Activated T-helper 1 cell treated with Interleukin-2 at 50 U/mL for 16 hours (primary cell): Measurements from ENCODE around the gene SNX14.
A peak's percentile ranks its signal among the peaks of the same experiment; 100 is the strongest.

Experiments used
- DNase-seq: peaks from one replicate; pipeline ENCODE4 v3.0.0-alpha.2; 2020; ENCODE audit warnings: low read depth

The SNX14 gene

DNA sequence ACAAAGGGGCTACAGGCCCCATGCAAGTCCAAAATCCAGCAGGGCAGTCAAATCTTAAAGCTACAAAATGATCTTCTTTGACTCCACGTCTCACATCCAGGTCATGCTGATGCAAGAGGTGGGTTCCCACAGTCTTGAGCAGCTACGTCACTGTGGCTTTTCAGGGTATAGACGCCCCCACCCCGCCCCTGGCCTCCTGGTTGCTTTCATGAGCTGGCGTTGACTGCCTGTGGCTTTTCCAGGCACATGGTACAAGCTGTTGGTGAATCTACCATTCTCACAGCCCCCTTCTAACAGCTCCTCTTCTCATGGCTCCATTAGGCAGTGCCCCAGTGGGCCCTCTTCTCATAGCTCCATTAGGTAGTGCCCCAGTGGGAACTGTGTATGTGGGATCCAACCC, 96.8 kb downstream of the SNX14 start:
- no peak for DNase-seq

DNA sequence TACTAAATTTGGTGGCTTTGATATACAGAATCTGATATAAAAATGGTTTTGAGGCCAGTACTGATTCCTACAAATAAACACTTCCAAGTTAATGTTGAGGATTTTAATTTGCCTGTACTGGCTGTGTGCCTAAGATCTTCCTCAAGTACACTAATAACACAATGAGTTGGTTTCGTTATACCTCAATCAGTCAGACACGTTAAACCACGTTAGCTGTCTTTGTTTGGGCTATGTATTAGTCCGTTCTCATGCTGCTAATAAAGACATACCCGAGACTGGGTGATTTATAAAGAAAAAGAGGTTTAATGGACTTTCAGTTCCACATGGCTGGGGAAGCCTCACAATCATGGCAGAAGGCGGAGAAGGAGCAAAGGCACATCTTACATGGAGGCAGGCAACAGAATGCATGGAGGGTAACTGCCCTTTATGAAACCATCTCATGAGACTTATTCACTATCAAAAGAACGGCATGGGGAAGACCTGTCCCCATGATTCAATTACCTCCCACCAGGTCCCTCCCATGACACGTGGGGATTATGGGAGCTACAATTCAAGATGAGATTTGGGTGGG, 97.6 kb downstream of the SNX14 start:
- DNase-seq: no peak

DNA sequence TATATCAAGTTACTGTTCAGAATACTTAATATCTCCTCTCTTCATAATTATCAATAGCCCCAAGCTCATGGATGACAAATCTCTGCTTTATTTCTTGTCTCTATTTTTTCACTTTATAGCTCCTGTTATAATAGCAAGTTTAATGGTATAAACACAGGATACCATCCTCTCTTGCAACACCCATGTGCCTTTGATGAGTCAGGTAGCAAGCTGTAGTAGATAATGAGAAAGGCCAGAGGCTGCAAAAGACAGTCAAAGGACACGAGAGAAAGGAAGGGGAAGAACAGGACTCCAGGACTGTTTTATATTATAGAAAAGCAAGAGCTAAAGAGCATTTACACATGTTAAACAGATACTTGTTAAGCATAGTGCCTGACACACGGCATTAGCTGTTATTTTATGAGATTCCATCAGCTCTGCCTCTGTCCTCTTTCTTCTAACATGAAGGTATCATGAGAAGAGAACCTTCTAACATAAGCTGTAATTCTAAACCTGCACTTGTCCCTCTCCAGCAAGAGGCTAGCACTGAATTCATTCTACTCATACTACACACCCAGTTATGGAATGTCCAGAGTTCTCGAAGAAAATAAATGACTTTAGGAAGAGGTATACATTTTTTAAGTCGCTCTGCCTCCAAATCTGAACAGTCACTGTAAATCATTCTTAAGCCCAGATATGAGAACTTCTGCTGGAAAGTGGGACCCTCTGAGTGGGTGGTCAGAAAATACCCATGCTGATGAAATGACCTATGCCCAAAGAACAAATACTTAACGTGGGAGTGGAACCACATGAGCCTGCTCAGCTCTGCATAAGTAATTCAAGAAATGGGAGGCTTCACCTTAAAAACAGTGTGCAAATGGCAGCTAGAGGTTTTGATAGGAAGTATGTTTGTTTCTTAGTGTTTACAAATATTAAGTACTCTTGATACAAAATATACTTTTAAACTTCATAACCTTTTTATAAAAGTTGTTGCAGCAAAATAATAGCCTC, 98.8 kb downstream of the SNX14 start:
- DNase-seq: no peak

DNA sequence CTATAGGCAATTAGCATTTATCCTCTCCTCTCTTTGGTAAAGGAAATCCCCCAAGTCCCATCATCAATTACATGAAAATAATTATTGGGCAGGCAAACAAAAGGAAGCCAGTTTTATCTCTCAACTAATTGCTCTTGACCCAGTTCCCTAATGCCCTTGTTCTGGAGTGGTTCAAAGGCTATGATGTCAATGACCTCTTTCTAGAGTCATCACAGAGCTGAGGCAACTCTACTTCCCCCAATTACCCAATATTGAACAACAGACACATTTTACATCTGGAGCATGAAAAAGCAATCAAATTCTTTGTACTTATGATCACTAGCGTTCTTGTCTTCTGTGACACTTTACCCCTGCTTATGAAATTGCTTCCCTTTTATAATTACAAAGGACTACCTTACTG, 100.3 kb downstream of the SNX14 start:
- DNase-seq: no peak

- DNase-seq: no peak
These were observed 103.0 kb downstream of the SNX14 start for GRCh38 chr6:85490516-85491248.

DNA sequence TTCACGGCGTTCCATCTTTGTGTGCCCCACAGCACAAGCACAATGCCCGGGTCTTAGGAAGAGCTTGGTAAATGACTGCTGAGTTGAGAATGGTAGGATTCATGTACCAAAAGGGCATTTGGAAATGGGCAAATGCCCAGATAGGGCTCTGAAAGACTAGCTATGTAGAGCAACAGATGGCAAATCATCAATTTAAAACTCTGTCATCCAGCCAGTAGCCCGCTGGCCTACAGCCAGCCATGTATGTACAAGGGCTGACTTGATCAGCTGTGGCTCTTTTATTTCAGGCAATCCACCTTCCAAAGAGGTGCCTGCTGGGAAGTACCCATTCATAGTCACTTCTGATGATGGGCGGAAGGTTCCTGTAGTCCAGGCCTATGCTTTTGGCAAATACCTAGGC, 108.7 kb downstream of the SNX14 start:
- no peak for DNase-seq

DNA sequence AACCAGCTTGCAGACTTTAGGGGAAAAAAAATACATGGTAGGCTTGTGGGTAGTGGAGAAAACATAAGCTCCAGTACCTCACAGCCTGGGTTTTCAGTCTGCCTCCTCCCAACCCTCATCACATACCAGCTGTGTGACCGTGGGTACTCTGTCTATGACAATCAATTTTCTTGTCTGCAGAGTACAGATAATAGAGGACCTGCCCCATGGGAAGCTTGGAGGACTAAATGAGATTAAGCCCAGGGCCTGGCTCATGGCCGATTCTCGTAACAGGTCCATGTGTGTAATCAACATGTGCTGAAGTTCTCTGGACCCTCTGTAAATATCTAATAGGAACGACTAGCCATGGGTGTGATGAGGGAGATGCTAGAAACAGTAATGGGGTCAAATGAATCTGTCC, 109.8 kb downstream of the SNX14 start:
- DNase-seq: no peak

DNA sequence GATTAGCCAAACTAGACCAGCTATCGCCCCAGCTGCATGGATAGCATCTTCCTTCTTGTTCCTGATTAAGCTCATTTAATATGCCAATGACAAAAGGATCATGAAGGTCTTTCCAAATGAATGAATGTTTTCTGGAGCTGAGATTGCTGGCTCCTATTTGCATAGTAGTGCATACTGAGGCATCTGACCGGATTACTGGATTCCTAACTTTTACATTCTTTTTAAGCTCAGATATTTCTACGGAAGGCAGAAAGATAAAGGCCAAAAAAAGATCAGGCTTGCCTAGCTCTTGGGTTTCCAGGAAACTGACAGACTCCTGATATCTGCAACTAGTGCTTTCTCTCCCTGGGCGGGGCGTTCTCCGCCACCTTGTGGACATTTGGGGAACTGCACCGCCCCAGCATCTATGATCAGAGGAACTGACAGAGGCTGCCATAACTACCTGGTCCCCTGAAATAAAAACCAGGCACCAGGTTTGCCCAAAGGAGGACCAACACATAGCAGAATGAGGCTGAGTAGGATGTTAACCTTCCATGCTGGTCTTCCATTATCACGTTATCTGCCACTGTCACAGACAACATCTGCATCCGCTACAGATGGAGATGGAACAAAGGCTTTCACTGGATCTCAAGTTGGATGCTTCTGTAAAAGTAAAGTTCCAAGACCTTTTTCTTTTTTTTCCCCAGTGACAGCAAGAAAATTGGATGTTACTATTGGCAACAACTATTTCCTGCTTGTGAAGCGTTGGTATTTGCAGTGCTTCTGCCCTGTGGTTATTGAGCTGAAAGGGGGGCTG, 110.6 kb downstream of the SNX14 start:
- DNase-seq: peak; percentile 56

- no peak for DNase-seq
These were observed 111.3 kb downstream of the SNX14 start for GRCh38 chr6:85482206-85482904.

DNA sequence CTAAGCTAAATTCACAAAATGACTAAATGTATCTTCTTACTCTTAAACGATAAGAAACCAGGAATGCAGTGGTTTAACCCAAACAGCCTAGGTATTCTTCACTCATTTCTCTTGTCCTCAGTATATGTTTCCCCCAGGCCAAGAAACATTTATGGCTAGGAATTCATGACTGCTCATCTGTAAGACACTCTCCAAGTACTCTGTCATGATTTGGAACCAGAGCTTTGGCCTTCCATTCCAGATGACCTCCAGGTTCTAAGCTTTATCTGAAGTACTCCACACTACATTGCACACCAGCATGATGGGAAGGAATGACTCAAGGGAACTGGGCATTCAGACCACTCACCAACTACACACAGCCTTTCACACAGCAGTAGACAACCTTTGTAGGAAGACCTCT, 114.5 kb downstream of the SNX14 start:
- no peak for DNase-seq

DNA sequence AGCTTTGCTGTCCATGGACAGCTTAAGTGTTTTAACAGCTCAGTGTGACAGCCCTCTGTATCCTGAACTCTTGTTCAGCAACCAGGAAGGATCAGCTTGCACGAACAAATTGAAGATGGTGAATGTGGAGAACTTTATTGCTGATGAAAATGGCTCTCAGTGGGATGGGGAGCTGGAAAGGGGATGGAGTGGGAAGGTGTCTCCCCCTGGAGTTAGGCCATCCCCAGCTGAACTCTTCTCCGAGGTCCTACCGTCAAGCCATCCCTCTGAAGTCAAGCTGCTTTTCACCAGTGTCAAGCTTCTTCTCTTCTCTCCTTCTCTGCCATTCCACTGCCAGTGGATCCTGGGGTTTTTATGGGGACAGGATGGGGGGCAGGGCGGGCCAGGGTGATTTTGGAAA, 117.1 kb downstream of the SNX14 start:
- no peak for DNase-seq

- no peak for DNase-seq
These were observed 119.9 kb downstream of the SNX14 start for GRCh38 chr6:85473748-85474147.

GRCh38 chr6:85472744-85473143, 120.9 kb downstream of the SNX14 start:
- DNase-seq: no peak

GRCh38 chr6:85470023-85470410, 123.6 kb downstream of the SNX14 start:
- no peak for DNase-seq

- no peak for DNase-seq
These were observed 124.2 kb downstream of the SNX14 start for GRCh38 chr6:85469276-85470022.

- DNase-seq: no peak
These were observed 125.3 kb downstream of the SNX14 start for GRCh38 chr6:85468326-85468725.

DNA sequence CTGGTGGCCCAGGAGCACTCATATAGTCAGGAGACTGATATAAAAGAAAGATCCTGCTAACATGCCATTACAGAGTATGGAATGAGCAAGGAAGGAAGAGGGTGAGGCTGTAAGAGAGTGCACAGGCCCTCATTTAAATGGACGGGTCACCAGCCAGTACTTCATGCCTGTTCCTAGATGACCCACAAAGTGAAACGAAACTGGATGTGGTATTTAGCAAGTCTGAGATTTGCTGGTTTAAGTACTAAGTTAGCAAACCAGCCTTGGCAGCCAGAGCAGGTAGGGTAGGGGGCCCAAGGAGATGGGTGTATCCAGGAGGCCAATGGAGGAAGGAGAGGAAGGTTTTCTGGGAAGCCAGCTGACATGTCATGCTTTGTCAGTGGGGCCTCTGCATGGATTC, 127.9 kb downstream of the SNX14 start:
- no peak for DNase-seq

- no peak for DNase-seq
These were observed 128.9 kb downstream of the SNX14 start for GRCh38 chr6:85464722-85465150.

DNA sequence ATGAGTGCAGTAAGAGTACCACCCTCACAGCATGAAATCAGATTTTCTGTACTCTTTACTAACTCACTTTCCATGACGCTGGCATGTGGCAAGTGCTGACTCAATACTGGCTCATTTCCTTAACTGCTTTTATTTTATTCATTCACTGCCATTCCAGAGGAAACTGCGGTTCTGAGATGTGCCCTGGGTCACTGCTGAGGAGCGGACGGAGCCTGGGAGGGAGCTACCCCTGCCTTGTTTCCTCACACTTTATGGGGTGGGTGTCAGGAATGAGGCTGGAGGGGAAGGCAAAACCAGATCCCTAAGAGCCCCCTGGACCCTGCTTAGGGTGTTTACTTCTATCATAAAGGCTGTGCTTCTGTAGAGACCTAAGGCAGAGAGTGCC, 129.4 kb downstream of the SNX14 start:
- no peak for DNase-seq

- no peak for DNase-seq
These were observed 129.9 kb downstream of the SNX14 start for GRCh38 chr6:85463621-85464259.
